ENCODE data around the gene UBE2N.

DNA sequence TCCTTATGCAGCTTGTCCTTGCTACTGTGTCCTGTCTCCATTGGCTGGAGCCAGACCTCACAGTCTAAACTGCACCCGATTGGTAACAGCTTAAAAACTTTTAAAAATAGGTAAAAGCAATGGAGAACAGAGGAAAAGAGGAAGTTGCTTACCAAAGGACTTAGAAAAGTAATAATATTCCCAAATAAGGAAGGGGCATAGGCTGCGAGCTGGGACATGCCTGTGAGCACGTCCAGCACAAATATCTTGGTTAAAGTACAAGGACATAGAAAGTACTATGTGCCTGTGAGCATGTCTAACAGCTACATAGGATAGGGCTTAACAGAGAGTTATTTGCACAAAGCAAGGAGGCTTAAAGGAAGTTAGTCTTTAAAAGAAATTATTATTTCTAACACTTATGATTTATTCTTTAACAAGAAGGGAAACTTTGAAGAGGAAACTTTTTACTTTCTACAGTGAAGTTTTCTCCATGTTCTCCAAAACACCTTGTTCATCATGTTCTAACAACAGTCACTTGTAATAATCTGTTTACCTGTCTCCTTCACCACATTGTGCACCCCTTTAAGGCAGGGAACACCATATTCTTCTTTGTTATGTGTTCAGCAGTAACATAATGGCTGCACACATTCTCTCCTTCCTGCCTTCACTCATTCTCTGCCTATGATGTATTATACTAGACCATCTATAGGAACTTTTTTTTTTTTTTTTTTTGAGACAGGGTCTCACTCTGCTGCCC is 9.8 kb upstream of the UBE2N start:
- TF ChIP-seq, protein P1, sequence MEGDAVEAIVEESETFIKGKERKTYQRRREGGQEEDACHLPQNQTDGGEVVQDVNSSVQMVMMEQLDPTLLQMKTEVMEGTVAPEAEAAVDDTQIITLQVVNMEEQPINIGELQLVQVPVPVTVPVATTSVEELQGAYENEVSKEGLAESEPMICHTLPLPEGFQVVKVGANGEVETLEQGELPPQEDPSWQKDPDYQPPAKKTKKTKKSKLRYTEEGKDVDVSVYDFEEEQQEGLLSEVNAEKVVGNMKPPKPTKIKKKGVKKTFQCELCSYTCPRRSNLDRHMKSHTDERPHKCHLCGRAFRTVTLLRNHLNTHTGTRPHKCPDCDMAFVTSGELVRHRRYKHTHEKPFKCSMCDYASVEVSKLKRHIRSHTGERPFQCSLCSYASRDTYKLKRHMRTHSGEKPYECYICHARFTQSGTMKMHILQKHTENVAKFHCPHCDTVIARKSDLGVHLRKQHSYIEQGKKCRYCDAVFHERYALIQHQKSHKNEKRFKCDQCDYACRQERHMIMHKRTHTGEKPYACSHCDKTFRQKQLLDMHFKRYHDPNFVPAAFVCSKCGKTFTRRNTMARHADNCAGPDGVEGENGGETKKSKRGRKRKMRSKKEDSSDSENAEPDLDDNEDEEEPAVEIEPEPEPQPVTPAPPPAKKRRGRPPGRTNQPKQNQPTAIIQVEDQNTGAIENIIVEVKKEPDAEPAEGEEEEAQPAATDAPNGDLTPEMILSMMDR (IDR thresholded peaks at IDR 0.05) = no peak
- no peak for TF ChIP-seq POLR2A (IDR thresholded peaks at IDR 0.05)
